HG03439 (cell line): Measurements from ENCODE around the gene ZBTB46.
A peak's percentile ranks its signal among the peaks of the same experiment; 100 is the strongest.
"Not testable (repeated sequence)": the region's sequence is repeated elsewhere in the genome, so short reads cannot be mapped to it uniquely, and the experiment has no call there.

Experiments used
- ATAC-seq: cut with Tn5 transposase; IDR thresholded peaks from one replicate; pipeline ENCODE4 v1.9.1; 2021; ENCODE audit warnings: mild to moderate bottlenecking, moderate library complexity; ENCODE audit not compliant: unreplicated experiment

ZBTB46 gene

GRCh38 chr20:63830841-63831588 is at the start of gene ZBTB46:
Gene ZBTB46, minus strand, starts transcription at chr20:63831264. Its CDS starts 40,507 bp downstream, at chr20:63790757.
- no peak for ATAC-seq

- ATAC-seq = no peak
These were observed 48.0 kb upstream of the ZBTB46 start for GRCh38 chr20:63878899-63879663.

- ATAC-seq = no peak
These were observed 46.8 kb upstream of the ZBTB46 start for GRCh38 chr20:63877755-63878470.

GRCh38 chr20:63876489-63877036 is 45.5 kb upstream of the ZBTB46 start:
- no peak for ATAC-seq

GRCh38 chr20:63874241-63874640 is 43.2 kb upstream of the ZBTB46 start:
- ATAC-seq = not testable (repeated sequence)

GRCh38 chr20:63873477-63873971 is 42.5 kb upstream of the ZBTB46 start:
- ATAC-seq = no peak

- ATAC-seq = no peak
These were observed 37.2 kb upstream of the ZBTB46 start for GRCh38 chr20:63868264-63868663.

- not testable (repeated sequence) for ATAC-seq
These were observed 36.0 kb upstream of the ZBTB46 start for GRCh38 chr20:63867042-63867441.

GRCh38 chr20:63864978-63865640 is 34.0 kb upstream of the ZBTB46 start, which contains the start of gene TPD52L2:
Gene TPD52L2, plus strand, starts transcription at chr20:63865270. Its CDS starts 96 bp downstream, at chr20:63865366.
- peak; percentile 63 for ATAC-seq

GRCh38 chr20:63864545-63864977 is 33.5 kb upstream of the ZBTB46 start:
- ATAC-seq = peak; percentile 1

- ATAC-seq = peak; percentile 59
These were observed 32.9 kb upstream of the ZBTB46 start for GRCh38 chr20:63863798-63864544.

GRCh38 chr20:63863021-63863797 is 32.1 kb upstream of the ZBTB46 start:
- ATAC-seq = no peak

GRCh38 chr20:63861981-63862901 is 31.2 kb upstream of the ZBTB46 start:
- ATAC-seq = no peak

GRCh38 chr20:63861365-63861934 is 30.4 kb upstream of the ZBTB46 start, which contains the start of gene ABHD16B:
Gene ABHD16B, plus strand, starts transcription at chr20:63861498. Its CDS starts 43 bp downstream, at chr20:63861541.
- ATAC-seq = no peak

- ATAC-seq = no peak
These were observed 29.4 kb upstream of the ZBTB46 start for GRCh38 chr20:63860325-63861051.

GRCh38 chr20:63859166-63859699 is 28.2 kb upstream of the ZBTB46 start:
- no peak for ATAC-seq
